K562 (cell line): ENCODE data around the gene MAGI1. TPM values are rescaled to one million over a fixed set of nuclear protein-coding genes. Genes with fewer than 3 reads are reported as not detected.

Experiments used
- ATAC-seq: fragments of 200-7000 bp; cut with Tn5 transposase; 3 replicates; pipeline ENCODE4 v1.9.1; 2020; ENCODE audit warnings: moderate library complexity
- BruUV-seq: library from RNA; stranded (reverse); fragments of 400-500 nt; replicated peaks from 2 replicates; lab custom pipeline; 2021; lab: Mats Ljungman, UMichigan
- CTCF ChIA-PET: fragments of 300-600 bp; formaldehyde crosslinking; extraction: SDS; loops from one replicate; lab custom pipeline; 2021; ENCODE audit warnings: low intra/inter-chr PET ratio; lab: Yijun Ruan, JAX
- POLR2A ChIA-PET: fragments of 300-600, 350-650 bp; sonication (Branson Sonifier 250); formaldehyde crosslinking; extraction: SDS; loops from one replicate; lab custom pipeline; 2021; ENCODE audit warnings: antibody characterized with exemption, inconsistent platforms; lab: Yijun Ruan, JAX
- DNase-seq, 4 experiments: peaks; one replicate each; pipeline versions ENCODE4 v3.0.0 to v3.0.0-alpha.2; 2011 to 2018; ENCODE audit warnings: low spot score in 3 of 4, mixed read lengths in 3 of 4; ENCODE audit errors: extremely low read depth in 1 of 4
- FAIRE-seq: peaks from 2 replicates; lab custom pipeline; 2011; peaks lifted over from hg19 to GRCh38; lab: Jason Lieb, UNC
- H2AFZ ChIP-seq: 2 replicates; pipeline ENCODE4 v1.6.0; 2011; ENCODE audit warnings: low read depth, low read length, control low read depth, inconsistent platforms
- H3K27ac ChIP-seq: fragments of 200-600 bp; 3 replicates; pipeline ENCODE4 v1.8.0; 2011; ENCODE audit warnings: low read depth, mild to moderate bottlenecking, control low read depth, inconsistent platforms, low read length, moderate library complexity, mixed read lengths; ENCODE audit errors: extremely low read depth
- H3K27me3 ChIP-seq, 2 experiments: fragments of 300-600 bp in 1 of 2; 2 replicates in 1 of 2; 3 replicates in 1 of 2; pipeline versions ENCODE4 v1.6.0 to v1.8.0; 2011; ENCODE audit warnings: inconsistent platforms in 2 of 2, low read length in 2 of 2, mild to moderate bottlenecking in 1 of 2, mixed read lengths in 1 of 2, moderate library complexity in 1 of 2; ENCODE audit not compliant: control insufficient read depth in 2 of 2, insufficient read depth in 2 of 2
- H3K36me3 ChIP-seq: fragments of 300-600 bp; 3 replicates; pipeline ENCODE4 v1.8.0; 2011; ENCODE audit warnings: mild to moderate bottlenecking, low read length, inconsistent platforms; ENCODE audit not compliant: control insufficient read depth, insufficient read depth
- H3K4me1 ChIP-seq, 2 experiments: fragments of 200-600 bp in 1 of 2; replicated peaks in 1 of 2; 2 replicates in 1 of 2; 3 replicates in 1 of 2; pipeline versions ENCODE4 v1.5.1 to v1.8.0; 2011; ENCODE audit warnings: inconsistent platforms in 2 of 2, low read length in 2 of 2, mild to moderate bottlenecking in 1 of 2, mixed read lengths in 1 of 2, moderate library complexity in 1 of 2; ENCODE audit not compliant: control insufficient read depth in 2 of 2, insufficient read depth in 2 of 2
- H3K4me2 ChIP-seq: 2 replicates; pipeline ENCODE4 v1.6.1; 2011; ENCODE audit warnings: low read length, control low read depth, inconsistent platforms, mixed read lengths; ENCODE audit not compliant: insufficient read depth
- H3K4me3 ChIP-seq: fragments of 200-600 bp; sonication (generic), shearing (Covaris generic); 2 replicates; pipeline ENCODE4 v1.5.1; 2016; ENCODE audit warnings: control low read depth, inconsistent platforms
- H3K79me2 ChIP-seq: fragments of 200-600 bp; 3 replicates; pipeline ENCODE4 v1.8.0; 2011; ENCODE audit warnings: low read length, inconsistent platforms; ENCODE audit not compliant: control insufficient read depth, insufficient read depth
- H3K9ac ChIP-seq, 2 experiments: 2 replicates each; pipeline versions ENCODE4 v1.6.0 to v1.6.1; 2011; ENCODE audit warnings: low read depth in 2 of 2, low read length in 2 of 2, control low read depth in 1 of 2, inconsistent platforms in 1 of 2, mild to moderate bottlenecking in 1 of 2, mixed read lengths in 1 of 2; ENCODE audit not compliant: insufficient read depth in 1 of 2
- H3K9me1 ChIP-seq: one replicate; pipeline ENCODE4 v1.6.0; 2011; ENCODE audit warnings: inconsistent platforms, mild to moderate bottlenecking, low read length, moderate library complexity; ENCODE audit not compliant: control insufficient read depth, insufficient read depth
- H3K9me3 ChIP-seq: replicated peaks from 2 replicates; pipeline ENCODE4 v1.5.1; 2011; ENCODE audit warnings: low read depth, low read length, inconsistent platforms; ENCODE audit not compliant: control insufficient read depth, insufficient read depth
- H4K20me1 ChIP-seq: replicated peaks from 2 replicates; pipeline ENCODE4 v1.6.1; 2011; ENCODE audit warnings: low read length, inconsistent platforms, mixed read lengths; ENCODE audit not compliant: control insufficient read depth, insufficient read depth
- NCOA1 ChIP-seq: fragments of 450-650 bp; IDR thresholded peaks from 2 replicates; pipeline ENCODE4 v1.6.1; 2016; ENCODE audit warnings: low read depth
- NFYB ChIP-seq: IDR thresholded peaks from 2 replicates; pipeline ENCODE4 v1.6.1; 2011; ENCODE audit warnings: mild to moderate bottlenecking, moderate library complexity; ENCODE audit not compliant: insufficient read length; ENCODE audit errors: extremely low read depth
- SAP30 ChIP-seq: fragments of 200-600 bp; sonication (generic); IDR thresholded peaks from 2 replicates; pipeline ENCODE4 v1.6.1; 2012; ENCODE audit warnings: borderline replicate concordance, low read depth, mild to moderate bottlenecking, moderate library complexity, low read length, control low read depth, inconsistent platforms; ENCODE audit not compliant: insufficient read depth, poor library complexity, severe bottlenecking
- SMARCA5 ChIP-seq: fragments of 450-650 bp; IDR thresholded peaks from 2 replicates; pipeline ENCODE4 v1.6.1; 2016
- SP1 ChIP-seq: sonication (generic); formaldehyde crosslinking; IDR thresholded peaks from 2 replicates; pipeline ENCODE4 v1.8.1; 2022; ENCODE audit warnings: mild to moderate bottlenecking, missing genetic modification reagents
- ZEB2 ChIP-seq: fragments of 450-650 bp; IDR thresholded peaks from 2 replicates; pipeline ENCODE4 v1.6.1; 2016
- WGBS: fragments of 100-300 bp; shearing (Covaris generic); methylation state at CpG from one replicate; pipeline ENCODE4 v1.1.6; 2016; ENCODE audit warnings: low coverage, mixed read lengths; ENCODE audit not compliant: insufficient coverage; ENCODE audit errors: missing lambda C conversion rate; 5-methylcytosine and 5-hydroxymethylcytosine counted together
- in situ Hi-C: fragments of 300-500 bp; cut with MboI; formaldehyde crosslinking; loops from 4 replicates; pipeline ENCODE4 v1.15.0; 2018; ENCODE audit warnings: inconsistent platforms, mixed read lengths
- intact Hi-C: fragments of 100-400 bp; cut with micrococcal nuclease; formaldehyde crosslinking; loops from 2 replicates; pipeline ENCODE4 v1.14.2; 2022
- polyA plus RNA-seq, 8 experiments: library from polyadenylated mRNA; depleted of rRNA in 4 of 8; stranded (reverse) in 5 of 8; unstranded in 3 of 8; fragments of >200 nt; fragmentation: Nextera tagmentation in 2 of 8; fragmentation: Illumina TruSeq in 1 of 8; extraction: Ambion mirVana in 2 of 8; extraction: Trizol in 1 of 8; gene quantifications; 2 replicates each; pipeline versions ENCODE4 v1.2.1 to v1.2.3, GENCODE V29; 2011 to 2014; ENCODE audit warnings: inconsistent platforms in 1 of 8, missing spikeins in 1 of 8
- total RNA-seq, 7 experiments: library from RNA; depleted of rRNA in 6 of 7; stranded (reverse); fragments of >200 nt in 6 of 7; fragmentation: Illumina TruSeq in 2 of 7; extraction: Trizol in 2 of 7; gene quantifications; 2 replicates each; pipeline versions ENCODE4 v1.2.1 to v1.2.3, GENCODE V29; 2011 to 2021; ENCODE audit warnings: low replicate concordance in 1 of 7
- TF ChIP-seq, protein P1 (sequence below): fragments of 250-450 bp; sonication (Bioruptor Pico); IDR thresholded peaks from 2 replicates; pipeline ENCODE4 v1.4.0; 2020; ENCODE audit warnings: mild to moderate bottlenecking, moderate library complexity

MAGI1 gene
- total and polyA plus RNA-seq, 9 of the 15 experiments (the other 6 are each of a cell fraction or from before 2014, with no cell fraction given): 7.8 to 59.4 (median 43.2) TPM

DNA sequence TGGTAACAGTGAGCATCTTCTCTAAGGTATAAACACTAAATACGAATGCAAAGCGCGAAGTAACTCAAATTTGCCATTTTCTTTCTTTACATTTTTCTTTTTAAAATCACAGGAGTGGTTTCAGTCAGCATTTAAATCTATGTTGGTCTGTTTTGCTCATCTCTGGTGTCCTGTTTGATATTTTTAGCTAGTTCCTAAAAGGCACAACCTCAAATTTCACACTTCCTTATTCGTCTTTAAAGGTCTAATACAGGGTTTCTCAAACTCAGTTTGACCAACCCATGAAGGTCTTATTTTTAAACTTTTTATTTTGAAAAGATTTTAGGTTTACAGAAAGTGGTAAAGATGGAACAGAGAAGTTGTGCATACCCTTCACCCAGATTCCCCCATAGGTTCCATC, 201.1 kb downstream of the MAGI1 start:
- FAIRE-seq (no peak), ATAC-seq (no peak), DNase-seq (no peak)
- H2AFZ ChIP-seq: no peak overlapping the region
- 3% methylated on average over 4 of the region's 4 CpGs for WGBS
- no TSS peak for BruUV-seq
- in situ Hi-C loops: no loop called here
- no peaks in the 10 kb centered on the region for H4K20me1 ChIP-seq
- no peaks in the 10 kb centered on the region for H3K9me1 ChIP-seq
- intact Hi-C loops: no loop called here
- POLR2A ChIA-PET: no interaction called here
- H3K9me3 ChIP-seq: no peaks in the 10 kb centered on the region
- H3K79me2 ChIP-seq: no peaks in the 10 kb centered on the region
- no peak overlapping the region for H3K4me2 ChIP-seq
- H3K27me3 ChIP-seq: no peaks in the 10 kb centered on the region
- H3K36me3 ChIP-seq: no peaks in the 10 kb centered on the region
- CTCF ChIA-PET: no interaction called here
- no peak overlapping the region for H3K9ac ChIP-seq
- H3K4me1 ChIP-seq: no peaks in the 10 kb centered on the region
- no peak overlapping the region for H3K27ac ChIP-seq
- no peak overlapping the region for H3K4me3 ChIP-seq
- TF ChIP-seq SMARCA5: no peak
- TF ChIP-seq SP1 (CRISPR knock-in tag): no peak
- no peak for TF ChIP-seq NCOA1
- no peak for TF ChIP-seq NFYB
- TF ChIP-seq, protein P1, sequence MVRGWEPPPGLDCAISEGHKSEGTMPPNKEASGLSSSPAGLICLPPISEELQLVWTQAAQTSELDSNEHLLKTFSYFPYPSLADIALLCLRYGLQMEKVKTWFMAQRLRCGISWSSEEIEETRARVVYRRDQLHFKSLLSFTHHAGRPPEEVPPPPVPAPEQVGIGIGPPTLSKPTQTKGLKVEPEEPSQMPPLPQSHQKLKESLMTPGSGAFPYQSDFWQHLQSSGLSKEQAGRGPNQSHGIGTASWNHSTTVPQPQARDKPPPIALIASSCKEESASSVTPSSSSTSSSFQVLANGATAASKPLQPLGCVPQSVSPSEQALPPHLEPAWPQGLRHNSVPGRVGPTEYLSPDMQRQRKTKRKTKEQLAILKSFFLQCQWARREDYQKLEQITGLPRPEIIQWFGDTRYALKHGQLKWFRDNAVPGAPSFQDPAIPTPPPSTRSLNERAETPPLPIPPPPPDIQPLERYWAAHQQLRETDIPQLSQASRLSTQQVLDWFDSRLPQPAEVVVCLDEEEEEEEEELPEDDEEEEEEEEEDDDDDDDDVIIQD (CRISPR knock-in tag): no peak
- TF ChIP-seq ZEB2: no peak
- TF ChIP-seq SAP30: no peak
